ENCODE data around the gene SMAD7. TPM values are rescaled to one million over a fixed set of nuclear protein-coding genes. Genes with fewer than 3 reads are reported as not detected.
A peak's percentile ranks its signal among the peaks of the same experiment; 100 is the strongest.

Gene SMAD7
- total RNA-seq, 2 donors from 2014 or later: 21.2 to 21.6 TPM

DNA sequence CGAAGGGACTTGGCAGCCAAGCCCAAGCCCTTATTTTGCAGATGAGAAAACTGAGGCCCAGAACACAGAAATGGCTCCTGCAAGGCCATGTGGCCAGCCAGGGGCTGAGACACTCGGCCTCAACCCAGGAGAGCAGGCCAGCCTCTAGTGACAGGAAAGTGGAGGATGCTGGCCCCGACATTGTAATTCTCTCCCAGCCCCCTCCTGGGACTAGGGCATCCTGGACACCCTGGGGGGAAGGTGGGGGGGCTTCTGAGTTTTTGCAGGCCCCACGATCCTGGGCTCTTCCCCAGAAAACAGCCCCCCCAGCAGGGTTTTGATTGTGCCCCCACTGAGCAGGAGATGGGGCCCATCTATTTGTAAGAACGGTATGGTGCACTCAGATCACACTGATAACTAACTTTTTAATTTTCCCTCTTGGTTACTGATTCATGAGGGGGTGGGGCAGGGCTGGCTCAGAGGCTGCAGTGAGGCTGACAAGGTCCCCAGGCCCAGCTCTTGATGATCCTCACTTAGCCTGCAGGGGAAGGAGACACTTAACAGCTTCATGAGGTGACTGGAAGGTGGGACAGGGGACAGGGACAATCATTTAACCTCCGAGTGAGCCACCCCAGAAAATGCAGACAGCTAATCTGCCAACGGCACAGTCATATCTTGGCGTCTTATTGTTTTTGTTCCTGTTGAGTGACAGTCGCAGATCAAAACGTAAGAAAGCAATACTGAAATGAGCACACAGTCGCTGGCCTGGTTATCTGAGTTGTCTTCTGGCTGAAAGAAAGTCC is 18.9 kb downstream of the SMAD7 start:
- Histone ChIP-seq H3K4me1 (peaks cover 65% of the 10 kb centered on the region), H3K4me3 (no peak overlapping the region), H3K36me3 (no peaks in the 10 kb centered on the region), H3K27me3 (no peaks in the 10 kb centered on the region), H3K27ac (peak overlapping the region; percentile 38), H3K9me3 (no peaks in the 10 kb centered on the region), H3K9ac (ENCODE audit: low read depth in 2 of 2, low read length in 2 of 2) (peak overlapping the region; percentile 47 to 80)
- intact Hi-C loops (cut with DNase I): no loop called here
- TF ChIP-seq, protein P1, sequence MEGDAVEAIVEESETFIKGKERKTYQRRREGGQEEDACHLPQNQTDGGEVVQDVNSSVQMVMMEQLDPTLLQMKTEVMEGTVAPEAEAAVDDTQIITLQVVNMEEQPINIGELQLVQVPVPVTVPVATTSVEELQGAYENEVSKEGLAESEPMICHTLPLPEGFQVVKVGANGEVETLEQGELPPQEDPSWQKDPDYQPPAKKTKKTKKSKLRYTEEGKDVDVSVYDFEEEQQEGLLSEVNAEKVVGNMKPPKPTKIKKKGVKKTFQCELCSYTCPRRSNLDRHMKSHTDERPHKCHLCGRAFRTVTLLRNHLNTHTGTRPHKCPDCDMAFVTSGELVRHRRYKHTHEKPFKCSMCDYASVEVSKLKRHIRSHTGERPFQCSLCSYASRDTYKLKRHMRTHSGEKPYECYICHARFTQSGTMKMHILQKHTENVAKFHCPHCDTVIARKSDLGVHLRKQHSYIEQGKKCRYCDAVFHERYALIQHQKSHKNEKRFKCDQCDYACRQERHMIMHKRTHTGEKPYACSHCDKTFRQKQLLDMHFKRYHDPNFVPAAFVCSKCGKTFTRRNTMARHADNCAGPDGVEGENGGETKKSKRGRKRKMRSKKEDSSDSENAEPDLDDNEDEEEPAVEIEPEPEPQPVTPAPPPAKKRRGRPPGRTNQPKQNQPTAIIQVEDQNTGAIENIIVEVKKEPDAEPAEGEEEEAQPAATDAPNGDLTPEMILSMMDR (IDR thresholded peaks at IDR 0.05): no peak
- DNase-seq: no peak

DNA sequence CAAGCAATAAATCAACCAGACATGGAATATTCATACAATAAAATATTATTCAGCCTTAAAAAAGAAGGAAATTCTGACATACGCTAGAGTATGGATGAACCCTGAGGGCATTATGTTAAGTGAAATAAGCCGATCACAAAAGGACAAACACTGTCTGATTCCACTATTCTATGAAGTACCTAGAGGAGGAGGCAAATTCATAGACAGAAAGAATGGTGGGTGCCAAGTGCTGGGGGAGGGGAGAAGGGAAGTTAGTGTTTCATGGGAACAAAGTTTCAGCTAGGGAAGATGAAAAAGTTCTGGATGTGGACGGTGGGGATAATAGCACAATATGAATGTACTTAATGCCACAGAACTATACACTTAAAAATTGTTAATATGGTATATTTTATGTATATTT is 19.8 kb downstream of the SMAD7 start:
- DNase-seq: no peak
- peaks cover 75% of the 10 kb centered on the region for H3K4me1 ChIP-seq
- H3K27ac ChIP-seq: peak overlapping the region; percentile 77
- intact Hi-C loops (cut with DNase I): no loop called here
- no peak overlapping the region for H3K4me3 ChIP-seq
- no peaks in the 10 kb centered on the region for H3K27me3 ChIP-seq
- TF ChIP-seq, protein P1 (IDR thresholded peaks at IDR 0.05): no peak
- H3K36me3 ChIP-seq: no peaks in the 10 kb centered on the region
- peak overlapping the region in 1 of 2 donors; percentile 91 for H3K9ac ChIP-seq (ENCODE audit: low read depth in 2 of 2, low read length in 2 of 2)
- H3K9me3 ChIP-seq: no peaks in the 10 kb centered on the region

DNA sequence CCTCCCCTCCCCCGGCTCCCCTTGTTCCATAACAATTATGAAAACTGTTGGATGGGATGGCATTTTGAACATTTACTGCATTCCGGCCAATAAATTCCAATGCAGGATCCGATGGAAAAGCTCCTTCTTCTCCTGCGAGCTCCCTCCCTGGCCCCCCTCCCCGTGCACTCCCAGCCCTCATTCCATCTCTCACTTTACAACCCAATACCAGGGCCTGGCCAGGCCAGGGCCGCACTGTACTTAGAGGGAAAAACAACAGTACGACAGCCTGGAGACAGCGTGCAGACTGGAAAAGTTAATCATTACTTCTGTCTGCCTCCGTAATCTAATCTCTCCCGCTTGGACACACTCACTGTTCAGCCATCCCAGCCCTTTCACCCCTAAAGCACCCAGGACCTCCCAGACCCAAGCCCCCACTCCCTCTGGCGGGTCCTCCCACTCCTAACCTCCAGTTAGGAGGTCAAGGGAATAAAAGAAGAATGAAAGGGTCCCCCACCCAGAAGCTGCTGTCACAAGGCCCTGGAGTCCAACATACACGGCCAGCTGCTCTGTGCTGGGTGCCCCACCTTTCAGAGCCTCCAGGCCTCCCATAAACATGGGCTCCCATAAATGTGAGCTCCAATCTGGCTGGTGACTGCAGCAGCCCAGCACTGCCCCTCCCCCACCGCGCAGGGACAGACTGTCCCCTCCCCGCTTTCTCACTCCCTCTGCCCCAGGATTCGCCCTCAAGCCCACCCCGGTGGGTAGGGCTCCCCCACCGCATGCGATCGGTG is 20.6 kb downstream of the SMAD7 start:
- Histone ChIP-seq H3K27ac (peak overlapping the region; percentile 77), H3K4me3 (no peak overlapping the region), H3K36me3 (no peaks in the 10 kb centered on the region), H3K9me3 (no peaks in the 10 kb centered on the region), H3K27me3 (no peaks in the 10 kb centered on the region), H3K9ac (ENCODE audit: low read depth in 2 of 2, low read length in 2 of 2) (peak overlapping the region; percentile 28 to 91), H3K4me1 (peaks cover 77% of the 10 kb centered on the region)
- intact Hi-C loops (cut with DNase I): no loop called here
- TF ChIP-seq, protein P1 (IDR thresholded peaks at IDR 0.05): no peak
- peak; percentile 88 for DNase-seq

DNA sequence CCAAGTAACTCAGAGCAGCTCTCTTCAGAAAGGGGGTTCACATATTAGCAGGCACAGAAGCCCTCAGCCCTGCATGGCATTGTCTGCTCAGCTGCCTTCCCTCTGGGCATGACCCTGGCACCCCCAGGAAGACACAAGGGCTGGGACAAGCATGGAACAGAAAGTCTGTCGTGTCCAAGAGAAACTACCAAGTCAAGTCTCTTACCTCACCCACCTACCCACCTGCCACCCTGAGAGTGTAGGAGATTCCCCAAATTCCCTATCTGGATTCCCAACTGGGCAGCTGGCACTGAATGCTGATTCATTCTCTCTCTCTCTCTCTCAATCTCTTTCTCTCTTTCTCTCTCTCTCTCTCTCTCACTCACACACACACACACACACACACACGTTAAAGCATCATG is 21.6 kb downstream of the SMAD7 start:
- H3K27me3 ChIP-seq: no peaks in the 10 kb centered on the region
- TF ChIP-seq, protein P1 (IDR thresholded peaks at IDR 0.05): no peak
- no peaks in the 10 kb centered on the region for H3K36me3 ChIP-seq
- no peaks in the 10 kb centered on the region for H3K9me3 ChIP-seq
- no peak for DNase-seq
- peak overlapping the region; percentile 46 to 91 for H3K9ac ChIP-seq (ENCODE audit: low read depth in 2 of 2, low read length in 2 of 2)
- H3K4me3 ChIP-seq: no peak overlapping the region
- H3K27ac ChIP-seq: peak overlapping the region; percentile 56
- peaks cover 84% of the 10 kb centered on the region for H3K4me1 ChIP-seq
- intact Hi-C loops (cut with DNase I): no loop called here

DNA sequence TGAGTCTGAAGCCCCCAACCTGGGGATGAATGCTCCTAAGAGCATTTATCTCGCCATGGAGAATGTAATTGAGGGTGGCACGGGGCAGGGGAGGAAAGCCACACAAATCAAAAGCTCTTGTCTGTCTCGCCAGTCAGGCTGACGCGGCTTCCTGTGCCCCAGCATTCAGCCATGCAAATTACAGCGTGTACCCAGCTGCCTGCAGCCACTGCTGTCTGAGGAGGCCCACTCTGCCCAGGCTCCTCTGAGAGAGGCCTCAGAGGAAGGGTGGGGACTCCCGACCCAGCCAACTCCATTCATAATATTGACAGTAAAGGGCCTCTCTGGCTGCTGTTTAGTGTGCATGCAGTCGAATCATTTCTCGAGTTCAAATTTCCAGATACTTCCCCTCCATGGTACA is 22.0 kb downstream of the SMAD7 start:
- peak overlapping the region; percentile 56 for H3K27ac ChIP-seq
- no peak overlapping the region for H3K4me3 ChIP-seq
- no peaks in the 10 kb centered on the region for H3K9me3 ChIP-seq
- H3K9ac ChIP-seq (ENCODE audit: low read depth in 2 of 2, low read length in 2 of 2): peak overlapping the region; percentile 46 to 91
- intact Hi-C loops (cut with DNase I): no loop called here
- H3K4me1 ChIP-seq: peaks cover 87% of the 10 kb centered on the region
- no peaks in the 10 kb centered on the region for H3K36me3 ChIP-seq
- H3K27me3 ChIP-seq: no peaks in the 10 kb centered on the region
- peak; percentile 78 for DNase-seq
- TF ChIP-seq, protein P1 (IDR thresholded peaks at IDR 0.05): no peak
